Spleen (tissue), 7 donors: ENCODE results near the gene PPP1R1B.

Source experiments
- CTCF ChIP-seq, 11 experiments: fragments of 200-600 bp in 7 of 11; fragments of 450-650 bp in 4 of 11; sonication (generic) in 4 of 11; IDR thresholded peaks in 8 of 11; conservative IDR thresholded peaks in 3 of 11; 1 replicate in 7 of 11; 2 replicates in 4 of 11; pipeline versions ENCODE4 v1.4.0 to v1.8.0; 2016 to 2021; ENCODE audit warnings: antibody characterized with exemption in 11 of 11, inconsistent platforms in 4 of 11, mild to moderate bottlenecking in 1 of 11
- POLR2A ChIP-seq, 3 donors: fragments of 450-650 bp; IDR thresholded peaks; one replicate each; pipeline ENCODE4 v1.5.1; 2017; ENCODE audit warnings: antibody characterized with exemption in 3 of 3, mild to moderate bottlenecking in 1 of 3
- POLR2AphosphoS5 ChIP-seq, 3 donors: sonication (generic); formaldehyde crosslinking; IDR thresholded peaks; one replicate each; pipeline ENCODE4 v1.5.1; 2017; ENCODE audit warnings: antibody characterized with exemption in 3 of 3
- donor health status: DM: no; HTN: no; CAD: no; lungs with moderate emphysema.
- donor health status: DM: no; HTN: no; CAD: no.
- donor health status: DM: no; HTN: no; CAD: no.

- TF ChIP-seq POLR2A (IDR thresholded peaks at IDR 0.05): no peak
- no peak for TF ChIP-seq CTCF (IDR thresholded peaks at IDR 0.05 in 8 of 11, conservative IDR thresholded peaks at IDR 0.05 in 3 of 11)
- TF ChIP-seq POLR2AphosphoS5 (IDR thresholded peaks at IDR 0.05): no peak
These were observed 30.0 kb upstream of the PPP1R1B start for GRCh38 chr17:39596543-39597267.
